GM12801 (cell line): ENCODE results near the gene EPHB3.

Source experiments
- TF ChIP-seq, protein P1 (sequence below): IDR thresholded peaks from one replicate; pipeline ENCODE4 v1.5.1; 2011; ENCODE audit warnings: control low read depth; ENCODE audit not compliant: insufficient read length; ENCODE audit errors: extremely low read depth

The EPHB3 gene

DNA sequence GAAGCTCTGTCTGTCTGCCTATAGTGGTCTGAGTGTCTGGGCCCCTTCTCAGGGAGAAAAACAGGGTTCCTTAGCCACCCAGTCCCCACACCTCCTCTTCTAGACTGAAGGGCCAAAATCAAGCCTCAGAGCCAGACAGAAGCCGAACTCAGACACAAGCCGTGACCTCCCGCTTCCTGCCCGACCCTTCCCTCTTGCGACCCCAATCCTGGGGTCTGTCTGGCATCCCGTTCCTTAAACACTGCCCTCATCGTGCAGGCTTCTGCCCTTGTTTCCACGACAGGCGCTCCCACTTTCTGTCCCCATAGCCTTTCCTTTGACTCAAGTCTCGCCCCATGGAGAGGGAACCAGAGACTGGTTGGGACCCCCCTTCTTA, 32.3 kb downstream of the EPHB3 start:
- TF ChIP-seq, protein P1, sequence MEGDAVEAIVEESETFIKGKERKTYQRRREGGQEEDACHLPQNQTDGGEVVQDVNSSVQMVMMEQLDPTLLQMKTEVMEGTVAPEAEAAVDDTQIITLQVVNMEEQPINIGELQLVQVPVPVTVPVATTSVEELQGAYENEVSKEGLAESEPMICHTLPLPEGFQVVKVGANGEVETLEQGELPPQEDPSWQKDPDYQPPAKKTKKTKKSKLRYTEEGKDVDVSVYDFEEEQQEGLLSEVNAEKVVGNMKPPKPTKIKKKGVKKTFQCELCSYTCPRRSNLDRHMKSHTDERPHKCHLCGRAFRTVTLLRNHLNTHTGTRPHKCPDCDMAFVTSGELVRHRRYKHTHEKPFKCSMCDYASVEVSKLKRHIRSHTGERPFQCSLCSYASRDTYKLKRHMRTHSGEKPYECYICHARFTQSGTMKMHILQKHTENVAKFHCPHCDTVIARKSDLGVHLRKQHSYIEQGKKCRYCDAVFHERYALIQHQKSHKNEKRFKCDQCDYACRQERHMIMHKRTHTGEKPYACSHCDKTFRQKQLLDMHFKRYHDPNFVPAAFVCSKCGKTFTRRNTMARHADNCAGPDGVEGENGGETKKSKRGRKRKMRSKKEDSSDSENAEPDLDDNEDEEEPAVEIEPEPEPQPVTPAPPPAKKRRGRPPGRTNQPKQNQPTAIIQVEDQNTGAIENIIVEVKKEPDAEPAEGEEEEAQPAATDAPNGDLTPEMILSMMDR: no peak

DNA sequence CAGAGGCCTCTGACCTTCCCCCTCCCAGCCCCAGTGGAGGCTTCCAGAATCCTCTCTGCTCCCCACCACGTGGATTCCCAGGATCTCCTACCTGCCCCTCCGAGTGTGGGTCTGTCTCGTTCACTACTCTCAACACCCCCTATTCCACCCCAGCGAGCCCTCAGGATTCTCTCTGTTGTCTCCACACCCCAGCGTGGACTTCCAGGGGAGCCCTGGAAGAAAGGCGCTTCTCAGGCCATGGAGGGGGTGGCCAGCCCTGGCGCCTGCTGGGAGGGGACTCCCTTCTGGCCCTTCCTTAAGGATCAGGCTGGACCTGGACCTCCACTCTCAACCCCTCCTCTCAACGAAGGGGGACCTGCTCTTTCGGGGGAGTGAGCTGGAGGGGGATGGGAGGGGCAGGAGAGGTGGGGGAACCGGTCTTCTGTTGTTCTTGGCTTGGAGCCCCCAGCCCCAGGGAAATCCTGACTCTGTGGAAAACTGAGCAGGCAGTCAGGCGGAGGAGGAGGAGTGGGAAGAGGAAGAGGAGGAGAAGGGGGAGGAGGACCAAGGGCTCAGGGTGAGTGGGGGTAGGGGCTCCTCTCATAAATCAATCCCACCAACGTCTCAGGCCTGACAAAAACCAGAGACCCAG, 32.9 kb downstream of the EPHB3 start:
- TF ChIP-seq, protein P1: no peak

DNA sequence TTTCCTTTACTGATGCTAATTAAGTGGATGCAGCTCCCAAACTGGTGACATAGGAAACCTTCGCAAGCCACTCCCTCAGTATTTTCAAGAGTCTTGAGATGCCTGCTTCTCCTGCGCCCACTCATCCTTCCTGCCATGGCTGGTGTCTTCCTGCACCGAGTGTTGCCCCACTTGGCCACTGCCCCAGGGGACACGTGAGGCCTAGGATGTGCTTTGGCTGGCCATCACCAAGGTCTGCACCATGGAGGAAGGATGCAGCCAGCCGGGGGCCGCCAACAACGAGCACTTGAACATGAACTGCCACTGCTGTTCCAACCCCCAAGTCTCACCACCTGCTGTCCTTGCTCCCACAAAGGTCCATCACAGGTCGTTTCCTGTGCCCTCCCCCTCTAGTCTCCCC, 34.1 kb downstream of the EPHB3 start:
- TF ChIP-seq, protein P1: no peak

DNA sequence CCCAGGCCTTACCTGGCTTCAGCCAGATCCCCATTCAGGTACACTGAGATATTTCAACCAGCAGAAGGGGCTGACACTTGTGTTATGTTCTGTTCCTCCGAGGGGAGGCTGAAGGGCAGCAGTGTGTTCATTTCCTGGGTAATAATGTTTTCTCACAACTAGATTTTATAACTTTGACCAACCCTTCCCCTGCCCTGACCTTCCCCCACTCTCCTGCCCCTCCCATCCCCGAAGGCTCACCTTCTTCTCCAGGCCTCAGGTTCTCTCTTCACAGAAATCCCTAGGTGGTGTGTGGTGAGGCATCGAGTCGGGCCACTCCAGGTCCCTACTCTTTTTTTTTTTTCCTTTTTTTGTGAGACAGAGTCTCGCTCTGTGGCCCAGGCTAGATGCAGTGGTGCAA, 34.6 kb downstream of the EPHB3 start:
- TF ChIP-seq, protein P1: no peak

DNA sequence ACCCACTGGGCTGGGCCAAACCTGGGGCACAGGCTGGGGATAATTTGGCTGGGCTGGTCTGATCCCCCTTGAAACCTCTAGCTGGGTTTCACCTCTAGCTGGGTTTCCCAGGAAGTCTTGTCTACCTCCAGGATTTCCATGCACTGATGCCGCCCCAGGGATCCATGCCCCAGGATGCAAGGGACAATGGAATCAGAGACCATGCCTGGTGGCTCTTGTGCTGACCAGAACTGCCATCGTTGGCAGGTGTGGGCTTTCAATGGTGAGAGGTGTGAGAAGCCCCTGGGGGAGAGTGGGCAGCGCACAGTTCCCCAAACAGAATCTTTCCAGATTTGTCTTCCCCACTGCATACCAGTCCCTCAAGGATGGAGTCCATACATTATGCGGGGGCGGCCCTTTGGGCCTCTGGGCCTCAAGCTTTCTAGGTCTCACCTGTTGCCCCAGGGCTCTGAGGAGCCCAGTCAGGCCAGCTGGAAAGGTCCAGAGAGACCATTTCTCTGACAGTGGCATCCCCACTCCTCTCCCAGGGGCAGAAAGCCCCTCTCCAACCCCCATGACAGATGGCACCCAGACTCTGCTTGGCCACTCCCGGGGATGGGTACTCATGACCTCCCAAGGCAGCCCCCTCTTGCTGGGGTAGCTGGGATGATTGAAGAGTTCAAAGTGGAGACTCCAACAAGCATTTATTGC, 35.4 kb downstream of the EPHB3 start:
- TF ChIP-seq, protein P1: no peak

DNA sequence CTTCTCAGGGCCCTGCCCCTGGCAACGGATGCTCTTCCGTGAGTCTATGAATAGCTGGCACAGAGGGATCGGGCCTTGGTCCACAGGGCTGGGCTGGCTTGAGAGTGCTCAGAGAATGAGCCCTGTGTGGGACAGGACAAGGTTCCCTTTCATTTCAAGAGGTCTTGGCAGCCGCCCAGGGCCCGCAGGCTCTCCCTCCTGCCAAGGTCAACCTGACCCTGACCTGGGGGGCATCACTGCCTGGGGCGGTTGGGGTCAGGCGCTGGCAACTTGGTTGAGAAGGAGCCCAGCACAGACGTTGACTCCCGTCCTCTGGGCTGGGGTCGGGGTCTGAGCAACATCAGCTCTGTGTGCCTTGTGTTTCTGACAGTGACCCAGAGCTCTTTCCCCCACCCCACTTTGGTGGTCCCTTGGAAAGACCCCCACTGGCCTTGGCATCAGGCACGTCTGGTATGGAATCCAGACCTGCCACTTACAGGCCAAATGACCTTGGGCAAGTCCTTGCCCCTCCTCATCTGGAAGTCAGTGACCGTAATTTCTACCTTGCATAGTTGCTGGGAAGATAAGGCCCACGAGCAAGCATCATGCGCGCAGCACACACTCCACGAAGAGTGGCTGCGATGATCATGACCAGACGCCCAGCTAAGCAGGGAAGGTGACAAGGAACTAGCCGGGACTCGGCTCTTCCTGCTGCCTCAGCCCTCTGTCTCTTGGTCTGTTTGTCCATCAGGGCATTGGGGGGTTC, 36.4 kb downstream of the EPHB3 start:
- TF ChIP-seq, protein P1: no peak

DNA sequence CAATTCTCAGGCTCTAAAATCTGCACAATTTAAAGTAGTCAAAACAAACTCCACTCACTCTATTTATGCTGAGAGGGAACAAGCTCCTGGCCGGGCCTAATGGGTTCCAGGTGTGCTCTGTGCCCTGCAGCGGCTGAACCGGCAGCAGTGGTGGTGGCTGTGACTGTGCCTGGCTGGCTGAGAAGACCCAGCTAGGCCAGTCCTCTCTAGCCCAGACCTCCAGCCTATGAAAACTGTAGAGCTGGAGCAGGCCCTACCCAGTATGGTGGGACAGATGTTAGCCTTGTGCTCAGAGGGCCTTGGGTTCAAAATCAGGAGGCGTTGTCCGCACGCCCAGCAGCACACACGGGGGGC, 37.0 kb downstream of the EPHB3 start:
- TF ChIP-seq, protein P1: no peak
